ENCODE data around the gene C1orf52.
"Not testable (repeated sequence)": the region's sequence is repeated elsewhere in the genome, so short reads cannot be mapped to it uniquely, and the experiment has no call there.

Gene C1orf52

GRCh38 chr1:85268801-85269585 is 9.5 kb upstream of the C1orf52 start:
- DNase-seq (ENCODE audit: insufficient read length, low spot score) (no peak), FAIRE-seq (no peak)
- TF ChIP-seq SPI1 (IDR thresholded peaks at IDR 0.05; ENCODE audit: low read depth, low read length) (no peak), POU2F2 (IDR thresholded peaks at IDR 0.05; ENCODE audit: low read depth, low read length) (no peak), POLR2AphosphoS5 (IDR thresholded peaks at IDR 0.05; ENCODE audit: low read depth, low read length) (no peak), PAX5 (IDR thresholded peaks at IDR 0.05; ENCODE audit: insufficient read depth, low read length, severe bottlenecking) (no peak), TAF1 (IDR thresholded peaks at IDR 0.05; ENCODE audit: low read depth, low read length) (no peak), POLR2A (IDR thresholded peaks at IDR 0.05; ENCODE audit: low read depth, low read length) (no peak)

GRCh38 chr1:85267313-85267712 is 7.9 kb upstream of the C1orf52 start:
- DNase-seq (ENCODE audit: insufficient read length, low spot score) (no peak), FAIRE-seq (no peak)
- TF ChIP-seq POU2F2 (IDR thresholded peaks at IDR 0.05; ENCODE audit: low read depth, low read length), result no peak
- no peak for TF ChIP-seq POLR2AphosphoS5 (IDR thresholded peaks at IDR 0.05; ENCODE audit: low read depth, low read length)
- TF ChIP-seq PAX5 (IDR thresholded peaks at IDR 0.05; ENCODE audit: insufficient read depth, low read length, severe bottlenecking), result no peak
- TF ChIP-seq POLR2A (IDR thresholded peaks at IDR 0.05; ENCODE audit: low read depth, low read length), result no peak
- TF ChIP-seq SPI1 (IDR thresholded peaks at IDR 0.05; ENCODE audit: low read depth, low read length), result no peak
- TF ChIP-seq TAF1 (IDR thresholded peaks at IDR 0.05; ENCODE audit: low read depth, low read length), result no peak

- TF ChIP-seq PAX5 (IDR thresholded peaks at IDR 0.05; ENCODE audit: insufficient read depth, low read length, severe bottlenecking) (no peak), POLR2A (IDR thresholded peaks at IDR 0.05; ENCODE audit: low read depth, low read length) (no peak), POLR2AphosphoS5 (IDR thresholded peaks at IDR 0.05; ENCODE audit: low read depth, low read length) (no peak), SPI1 (IDR thresholded peaks at IDR 0.05; ENCODE audit: low read depth, low read length) (no peak), POU2F2 (IDR thresholded peaks at IDR 0.05; ENCODE audit: low read depth, low read length) (no peak), TAF1 (IDR thresholded peaks at IDR 0.05; ENCODE audit: low read depth, low read length) (no peak)
- FAIRE-seq, result no peak
- no peak for DNase-seq (ENCODE audit: insufficient read length, low spot score)
These were observed 4.7 kb upstream of the C1orf52 start for GRCh38 chr1:85264150-85264549.

- FAIRE-seq (no peak), DNase-seq (ENCODE audit: insufficient read length, low spot score) (no peak)
- no peak for TF ChIP-seq TAF1 (IDR thresholded peaks at IDR 0.05; ENCODE audit: low read depth, low read length)
- no peak for TF ChIP-seq SPI1 (IDR thresholded peaks at IDR 0.05; ENCODE audit: low read depth, low read length)
- TF ChIP-seq POLR2AphosphoS5 (IDR thresholded peaks at IDR 0.05; ENCODE audit: low read depth, low read length), result no peak
- no peak for TF ChIP-seq PAX5 (IDR thresholded peaks at IDR 0.05; ENCODE audit: insufficient read depth, low read length, severe bottlenecking)
- TF ChIP-seq POU2F2 (IDR thresholded peaks at IDR 0.05; ENCODE audit: low read depth, low read length), result no peak
- TF ChIP-seq POLR2A (IDR thresholded peaks at IDR 0.05; ENCODE audit: low read depth, low read length), result no peak
These were observed 3.5 kb upstream of the C1orf52 start for GRCh38 chr1:85262985-85263384.

- no peak for DNase-seq (ENCODE audit: insufficient read length, low spot score)
- TF ChIP-seq TAF1 (IDR thresholded peaks at IDR 0.05; ENCODE audit: low read depth, low read length), result no peak
- no peak for TF ChIP-seq SPI1 (IDR thresholded peaks at IDR 0.05; ENCODE audit: low read depth, low read length)
- TF ChIP-seq POU2F2 (IDR thresholded peaks at IDR 0.05; ENCODE audit: low read depth, low read length), result no peak
- TF ChIP-seq POLR2AphosphoS5 (IDR thresholded peaks at IDR 0.05; ENCODE audit: low read depth, low read length), result no peak
- TF ChIP-seq PAX5 (IDR thresholded peaks at IDR 0.05; ENCODE audit: insufficient read depth, low read length, severe bottlenecking), result no peak
- TF ChIP-seq POLR2A (IDR thresholded peaks at IDR 0.05; ENCODE audit: low read depth, low read length), result no peak
- FAIRE-seq, result no peak
These were observed 431 bp upstream of the C1orf52 start for GRCh38 chr1:85259912-85260274.

- DNase-seq (ENCODE audit: insufficient read length, low spot score) (no peak), FAIRE-seq (peak; percentile 33)
These were observed 835 bp downstream of the C1orf52 start for GRCh38 chr1:85258536-85259117.

GRCh38 chr1:85249042-85249441 is 10.4 kb downstream of the C1orf52 start:
- not testable (repeated sequence) for DNase-seq (ENCODE audit: insufficient read length, low spot score); FAIRE-seq

More at GRCh38 chr1:85258536-85259117, 835 bp downstream of the C1orf52 start:
- TF ChIP-seq POLR2A (IDR thresholded peaks at IDR 0.05; ENCODE audit: low read depth, low read length) (no peak), PAX5 (IDR thresholded peaks at IDR 0.05; ENCODE audit: insufficient read depth, low read length, severe bottlenecking) (no peak), POLR2AphosphoS5 (IDR thresholded peaks at IDR 0.05; ENCODE audit: low read depth, low read length) (no peak), TAF1 (IDR thresholded peaks at IDR 0.05; ENCODE audit: low read depth, low read length) (no peak), POU2F2 (IDR thresholded peaks at IDR 0.05; ENCODE audit: low read depth, low read length) (no peak), SPI1 (IDR thresholded peaks at IDR 0.05; ENCODE audit: low read depth, low read length) (no peak)

- FAIRE-seq, result no peak
- TF ChIP-seq SPI1 (IDR thresholded peaks at IDR 0.05; ENCODE audit: low read depth, low read length), result no peak
- no peak for TF ChIP-seq PAX5 (IDR thresholded peaks at IDR 0.05; ENCODE audit: insufficient read depth, low read length, severe bottlenecking)
- TF ChIP-seq TAF1 (IDR thresholded peaks at IDR 0.05; ENCODE audit: low read depth, low read length), result no peak
- TF ChIP-seq POU2F2 (IDR thresholded peaks at IDR 0.05; ENCODE audit: low read depth, low read length), result no peak
- TF ChIP-seq POLR2AphosphoS5 (IDR thresholded peaks at IDR 0.05; ENCODE audit: low read depth, low read length), result no peak
- TF ChIP-seq POLR2A (IDR thresholded peaks at IDR 0.05; ENCODE audit: low read depth, low read length), result no peak
- no peak for DNase-seq (ENCODE audit: insufficient read length, low spot score)
These were observed 13.6 kb downstream of the C1orf52 start for GRCh38 chr1:85245891-85246290.

GRCh38 chr1:85245456-85245855 is 14.0 kb downstream of the C1orf52 start:
- no peak for FAIRE-seq

More at GRCh38 chr1:85245456-85245855, 14.0 kb downstream of the C1orf52 start:
- no peak for DNase-seq (ENCODE audit: insufficient read length, low spot score)
- TF ChIP-seq SPI1 (IDR thresholded peaks at IDR 0.05; ENCODE audit: low read depth, low read length) (no peak), PAX5 (IDR thresholded peaks at IDR 0.05; ENCODE audit: insufficient read depth, low read length, severe bottlenecking) (no peak), POLR2A (IDR thresholded peaks at IDR 0.05; ENCODE audit: low read depth, low read length) (no peak), POU2F2 (IDR thresholded peaks at IDR 0.05; ENCODE audit: low read depth, low read length) (no peak), TAF1 (IDR thresholded peaks at IDR 0.05; ENCODE audit: low read depth, low read length) (no peak), POLR2AphosphoS5 (IDR thresholded peaks at IDR 0.05; ENCODE audit: low read depth, low read length) (no peak)
